NCI-H345 treated with DMSO at 0.1 percent for 48 hours (cell line): ENCODE data around the gene DYNLT2.
"Not testable (repeated sequence)": the region's sequence is repeated elsewhere in the genome, so short reads cannot be mapped to it uniquely, and the experiment has no call there.

Experiments
- DNase-seq: peaks from one replicate; lab custom pipeline; 2025; ENCODE audit not compliant: unreplicated experiment; lab: John Stamatoyannopoulos, UW

Gene DYNLT2

GRCh38 chr6:169701954-169702839 is 49.2 kb downstream of the DYNLT2 start, which contains the start of the genes C6orf120 and WDR27:
Gene C6orf120 (plus strand): TSS chr6:169702126. CDS start chr6:169702460, 334 bp downstream.
Gene WDR27 (minus strand): TSS chr6:169702029. CDS start chr6:169689005, 13,024 bp downstream.
- peak; percentile 92 for DNase-seq

- DNase-seq, result no peak
These were observed 49.9 kb downstream of the DYNLT2 start for GRCh38 chr6:169701311-169701953.

GRCh38 chr6:169700296-169700695 is 51.1 kb downstream of the DYNLT2 start:
- no peak for DNase-seq

GRCh38 chr6:169697115-169697514 is 54.3 kb downstream of the DYNLT2 start:
- not testable (repeated sequence) for DNase-seq

DNA sequence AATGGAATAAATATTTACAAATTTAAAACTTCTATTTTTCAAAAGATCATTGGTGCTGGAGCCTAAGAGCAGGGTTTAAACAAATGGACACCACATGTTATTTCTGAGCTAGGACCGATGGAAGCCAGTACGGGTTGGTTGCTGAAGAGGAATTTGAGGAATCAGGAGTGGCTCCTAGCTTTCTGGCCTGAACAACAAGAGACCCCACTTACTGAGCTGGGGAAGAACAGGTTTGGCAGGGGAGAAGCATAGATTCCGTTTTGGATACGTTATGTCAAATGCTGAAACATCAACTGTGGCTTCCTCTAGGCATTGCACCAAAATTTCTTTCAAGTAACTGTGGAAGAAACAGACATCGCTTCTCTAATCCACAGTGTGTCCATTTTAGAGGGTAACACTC is 56.2 kb downstream of the DYNLT2 start:
- DNase-seq, result no peak

GRCh38 chr6:169692516-169692915 is 58.9 kb downstream of the DYNLT2 start:
- no peak for DNase-seq

DNA sequence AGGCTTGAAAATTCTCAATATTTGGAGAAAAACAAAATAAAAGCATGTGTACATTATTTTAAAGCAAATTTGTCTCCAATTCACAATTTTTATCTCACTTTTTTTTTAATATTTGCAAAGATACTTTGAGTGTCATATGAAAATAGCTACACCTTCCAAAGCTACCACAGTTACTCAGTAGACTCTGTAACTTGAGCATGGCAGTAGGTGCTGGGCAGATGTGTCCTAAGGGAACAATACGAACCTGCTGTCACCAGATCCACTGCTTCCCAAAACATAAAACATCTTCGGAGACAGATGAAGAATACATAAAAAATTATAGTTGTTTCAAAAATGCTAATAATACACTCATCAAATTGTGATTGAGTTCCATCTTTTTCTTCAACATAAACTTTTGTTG is 60.1 kb downstream of the DYNLT2 start:
- DNase-seq, result no peak
